Liver (tissue), 9 donors: ENCODE results near the gene KAZN. TPM values are rescaled to one million over a fixed set of nuclear protein-coding genes. Genes with fewer than 3 reads are reported as not detected.

Source experiments
- DNase-seq: peaks from one replicate; pipeline ENCODE4 v3.0.0-alpha.2; 2017; ENCODE audit warnings: low spot score
- H3K27ac ChIP-seq, 2 donors: one replicate each; pipeline ENCODE4 v1.7.0; 2013; ENCODE audit warnings: inconsistent platforms in 2 of 2, low read length in 2 of 2, control low read depth in 1 of 2, low read depth in 1 of 2, mild to moderate bottlenecking in 1 of 2
- H3K27me3 ChIP-seq, 4 donors: one replicate each; pipeline versions ENCODE4 v1.6.1 to v1.7.0; 2013; ENCODE audit warnings: low read length in 3 of 4, inconsistent platforms in 1 of 4, mild to moderate bottlenecking in 1 of 4, moderate library complexity in 1 of 4; ENCODE audit not compliant: control insufficient read depth in 4 of 4, insufficient read depth in 4 of 4
- H3K36me3 ChIP-seq, 4 donors: one replicate each; pipeline versions ENCODE4 v1.6.1 to v1.7.0; 2013; ENCODE audit warnings: low read length in 3 of 4, mild to moderate bottlenecking in 3 of 4, low read depth in 1 of 4, moderate library complexity in 1 of 4; ENCODE audit not compliant: control insufficient read depth in 4 of 4, insufficient read depth in 3 of 4
- H3K4me1 ChIP-seq, 4 donors: one replicate each; pipeline versions ENCODE4 v1.6.1 to v1.7.0; 2013; ENCODE audit warnings: low read length in 3 of 4, mild to moderate bottlenecking in 3 of 4, moderate library complexity in 1 of 4; ENCODE audit not compliant: control insufficient read depth in 4 of 4, insufficient read depth in 4 of 4
- H3K4me3 ChIP-seq, 3 donors: one replicate each; pipeline versions ENCODE4 v1.6.1 to v1.7.0; 2013; ENCODE audit warnings: low read length in 3 of 3, control low read depth in 1 of 3, low read depth in 1 of 3, mild to moderate bottlenecking in 1 of 3
- H3K9ac ChIP-seq, 2 donors: one replicate each; pipeline ENCODE4 v1.7.0; 2013; ENCODE audit warnings: low read length in 2 of 2, mild to moderate bottlenecking in 2 of 2, moderate library complexity in 2 of 2, control low read depth in 1 of 2, low read depth in 1 of 2
- H3K9me3 ChIP-seq, 4 donors: one replicate each; pipeline versions ENCODE4 v1.6.1 to v1.7.0; 2013; ENCODE audit warnings: low read length in 3 of 4; ENCODE audit not compliant: control insufficient read depth in 4 of 4
- CTCF ChIP-seq: fragments of 150-350 bp; IDR thresholded peaks from 2 replicates; pipeline ENCODE4 v1.5.1; 2017; ENCODE audit warnings: improper control_type of control experiment, low read depth, low read length; ENCODE audit not compliant: missing input control
- EGR1 ChIP-seq, 2 donors: IDR thresholded peaks; 2 replicates each; pipeline ENCODE4 v1.6.1; 2016 to 2018; ENCODE audit warnings: antibody characterized with exemption in 2 of 2, low read depth in 2 of 2
- HNF4A ChIP-seq, 2 donors: conservative IDR thresholded peaks; 2 replicates each; pipeline ENCODE4 v1.6.1; 2016; ENCODE audit warnings: antibody characterized with exemption in 2 of 2, mild to moderate bottlenecking in 2 of 2
- JUND ChIP-seq, 2 donors: IDR thresholded peaks; 2 replicates each; pipeline ENCODE4 v1.6.1; 2016; ENCODE audit warnings: antibody characterized with exemption in 2 of 2
- NR2F2 ChIP-seq: IDR thresholded peaks from 2 replicates; pipeline ENCODE4 v1.6.1; 2016; ENCODE audit warnings: antibody characterized with exemption
- RAD21 ChIP-seq, 2 donors: IDR thresholded peaks; 2 replicates each; pipeline ENCODE4 v1.6.1; 2016; ENCODE audit warnings: antibody characterized with exemption in 2 of 2, mild to moderate bottlenecking in 2 of 2
- SP1 ChIP-seq: IDR thresholded peaks from 2 replicates; pipeline ENCODE4 v1.6.1; 2018; ENCODE audit warnings: antibody characterized with exemption, mild to moderate bottlenecking
- YY1 ChIP-seq: IDR thresholded peaks from 2 replicates; pipeline ENCODE4 v1.6.1; 2016; ENCODE audit warnings: antibody characterized with exemption, mild to moderate bottlenecking
- ZBTB33 ChIP-seq: IDR thresholded peaks from 2 replicates; pipeline ENCODE4 v1.6.1; 2016; ENCODE audit warnings: antibody characterized with exemption
- WGBS: extraction: QIAGEN DNeasy Blood & Tissue Kit; methylation state at CpG from one replicate; pipeline ENCODE4 v1.1.7; 2013; 5-methylcytosine and 5-hydroxymethylcytosine counted together
- polyA plus RNA-seq, 2 donors: library from polyadenylated mRNA; stranded (reverse) in 1 of 2; unstranded in 1 of 2; fragments of 200-250 nt in 1 of 2; fragments of >200 nt in 1 of 2; fragmentation: Nextera tagmentation in 1 of 2; extraction: Ambion mirVana in 1 of 2; gene quantifications; one replicate each; pipeline versions ENCODE4 v1.2.1 to v1.2.3, GENCODE V29; 2013 to 2015
- total RNA-seq, 2 donors: library from RNA; depleted of rRNA; stranded (reverse); fragments of >200 nt; gene quantifications; one replicate each; pipeline ENCODE4 v1.2.3, GENCODE V29; 2014
- donor health status: healthy.
- donor health status: healthy.
- donor health status: healthy.
- donor health status: healthy.
- donor health status: healthy.

Gene KAZN
- total and polyA plus RNA-seq, 4 donors: 1.9 to 6.9 (median 2.4) TPM

DNA sequence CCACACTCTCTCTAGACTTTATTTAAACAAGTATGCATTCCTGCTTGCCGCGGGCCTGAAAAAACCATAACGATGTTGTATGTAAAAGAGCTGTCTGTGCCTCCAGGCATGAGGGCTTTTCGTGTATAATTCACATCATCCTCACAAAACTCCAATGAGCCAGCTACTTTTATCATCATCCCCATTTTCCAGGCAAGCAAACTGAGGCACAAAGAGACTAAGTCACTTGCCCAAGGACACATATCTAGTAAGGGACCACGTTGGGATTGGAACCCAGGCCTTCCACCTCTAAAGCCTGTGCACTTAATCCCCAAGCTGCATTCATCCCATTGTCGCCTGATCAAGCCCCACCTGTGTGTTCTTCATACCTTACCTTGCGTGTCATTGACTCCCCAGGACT is 226.9 kb downstream of the KAZN start:
- no peak for DNase-seq
- H3K27ac ChIP-seq: no peak overlapping the region
- no peak overlapping the region for H3K4me3 ChIP-seq
- WGBS: 86% methylated on average over 7 of the region's 7 CpGs
- peaks cover 0 to 2% (median 0%) of the 10 kb centered on the region in 4 donors for H3K27me3 ChIP-seq
- H3K9ac ChIP-seq: no peak overlapping the region
- TF ChIP-seq NR2F2 (no peak), EGR1 (IDR thresholded peaks at IDR 0.05; ENCODE audit: low read depth in 2 of 2) (no peak), HNF4A (conservative IDR thresholded peaks at IDR 0.05) (no peak)
- no peaks in the 10 kb centered on the region for H3K9me3 ChIP-seq
- H3K36me3 ChIP-seq: no peaks in the 10 kb centered on the region
- H3K4me1 ChIP-seq: no peaks in the 10 kb centered on the region

GRCh38 chr1:14826172-14826636 is 227.7 kb downstream of the KAZN start:
- no peaks in the 10 kb centered on the region for H3K36me3 ChIP-seq
- no peak overlapping the region for H3K9ac ChIP-seq
- 72% methylated on average over 13 of the region's 13 CpGs for whole genome bisulfite sequencing
- H3K27ac ChIP-seq: no peak overlapping the region
- DNase-seq: no peak
- H3K4me3 ChIP-seq: no peak overlapping the region
- no peaks in the 10 kb centered on the region for H3K4me1 ChIP-seq
- no peaks in the 10 kb centered on the region for H3K9me3 ChIP-seq
- H3K27me3 ChIP-seq: peaks cover 0 to 2% (median 0%) of the 10 kb centered on the region in 4 donors
- TF ChIP-seq EGR1 (IDR thresholded peaks at IDR 0.05; ENCODE audit: low read depth in 2 of 2): no peak
- no peak for TF ChIP-seq YY1
- peak; percentile 31 to 48 for TF ChIP-seq JUND (IDR thresholded peaks at IDR 0.05)
- no peak for TF ChIP-seq ZBTB33
- TF ChIP-seq RAD21 (IDR thresholded peaks at IDR 0.05): peak in 1 of 2 donors; percentile 44

DNA sequence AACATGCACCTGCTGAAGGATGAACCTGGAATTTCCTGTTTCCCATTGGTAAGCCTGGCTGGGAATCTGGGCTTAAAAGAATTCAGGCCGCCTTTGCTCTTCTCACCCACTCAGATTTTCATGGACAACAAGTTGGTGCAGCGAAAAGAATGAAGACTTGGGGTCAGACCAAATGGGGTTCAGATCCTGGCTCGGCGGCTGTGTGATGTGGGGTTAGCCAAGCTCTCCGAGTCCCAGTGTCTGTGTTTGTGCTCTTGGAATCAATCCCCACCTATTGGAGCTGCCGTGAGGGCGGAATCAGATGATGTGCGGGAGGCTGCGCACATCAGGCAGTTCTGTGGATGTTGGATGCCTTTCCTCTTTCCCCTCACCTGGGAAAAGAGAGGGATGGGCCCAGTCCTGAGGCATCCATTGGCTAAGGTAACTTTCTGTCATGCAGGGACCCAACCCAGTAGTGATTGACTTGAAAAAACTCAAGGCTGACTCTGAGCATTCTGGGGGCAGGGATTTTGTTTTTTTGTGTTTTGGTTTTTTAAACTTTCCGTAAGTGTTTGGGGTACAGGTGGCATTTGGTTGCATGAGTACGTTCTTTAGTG is 228.3 kb downstream of the KAZN start:
- Histone ChIP-seq H3K27ac (no peak overlapping the region), H3K9ac (no peak overlapping the region), H3K9me3 (no peaks in the 10 kb centered on the region), H3K4me3 (no peak overlapping the region), H3K36me3 (no peaks in the 10 kb centered on the region), H3K27me3 (peaks cover 0 to 2% (median 0%) of the 10 kb centered on the region in 4 donors), H3K4me1 (no peaks in the 10 kb centered on the region)
- TF ChIP-seq CTCF (no peak), ZBTB33 (no peak), SP1 (no peak), YY1 (no peak), EGR1 (IDR thresholded peaks at IDR 0.05; ENCODE audit: low read depth in 2 of 2) (no peak)
- no peak for DNase-seq
- WGBS: 89% methylated on average over 11 of the region's 11 CpGs
